Stimulated activated CD4-positive, alpha-beta T cell treated with anti-CD3 and anti-CD28 coated beads, Interleukin-4, amount 100 ng/mL, for 4 hours (primary cell): ENCODE data around the gene RXYLT1.
"Not testable (repeated sequence)": the region's sequence is repeated elsewhere in the genome, so short reads cannot be mapped to it uniquely, and the experiment has no call there.

Experiments used
- DNase-seq, 2 experiments: peaks; one replicate each; pipeline ENCODE4 v3.0.0-alpha.2; 2020

RXYLT1 gene

DNA sequence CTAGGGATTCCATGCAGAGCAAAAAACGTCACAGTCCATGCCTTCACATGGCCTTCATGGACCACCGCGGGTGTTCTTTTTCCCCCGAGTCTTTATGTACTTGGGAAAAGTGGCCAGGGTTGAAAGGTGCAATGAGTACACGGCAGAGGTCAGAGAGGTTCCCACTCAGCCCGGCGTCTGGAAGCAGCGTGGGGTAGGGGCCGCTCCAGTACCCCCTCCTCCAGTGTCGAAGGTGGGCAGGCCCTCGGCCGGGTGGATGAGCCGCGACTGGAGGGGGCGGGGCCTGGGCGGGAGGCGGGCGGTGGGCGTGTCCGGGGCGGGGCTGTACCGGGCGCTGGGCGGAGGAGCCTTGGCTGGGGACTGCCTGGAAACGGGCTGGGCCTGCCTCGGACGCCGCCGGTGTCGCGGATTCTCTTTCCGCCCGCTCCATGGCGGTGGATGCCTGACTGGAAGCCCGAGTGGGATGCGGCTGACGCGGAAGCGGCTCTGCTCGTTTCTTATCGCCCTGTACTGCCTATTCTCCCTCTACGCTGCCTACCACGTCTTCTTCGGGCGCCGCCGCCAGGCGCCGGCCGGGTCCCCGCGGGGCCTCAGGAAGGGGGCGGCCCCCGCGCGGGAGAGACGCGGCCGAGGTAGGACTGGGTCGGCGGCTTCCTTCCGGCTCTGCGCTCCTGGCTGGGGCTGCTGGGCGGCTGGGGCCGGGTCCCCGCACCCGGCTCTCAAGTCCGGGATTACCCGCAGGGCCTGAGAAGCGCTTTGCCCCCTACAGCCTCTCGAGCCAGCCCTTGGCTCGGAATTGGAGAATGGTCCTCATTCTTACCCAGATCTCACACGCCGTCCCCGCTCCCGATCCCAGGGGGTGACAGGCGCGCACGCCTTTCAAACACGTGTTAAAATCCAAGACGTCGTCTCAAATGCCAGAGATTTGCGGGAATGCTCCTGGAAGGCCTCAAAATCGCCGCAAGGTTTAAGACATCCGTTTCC, at the start of gene RXYLT1:
Gene RXYLT1, plus strand, starts transcription at position 412 of the 984 bp plus-strand sequence. Its CDS starts 52 bp downstream, at position 464.
- peak; percentile 76 to 86 for DNase-seq

DNA sequence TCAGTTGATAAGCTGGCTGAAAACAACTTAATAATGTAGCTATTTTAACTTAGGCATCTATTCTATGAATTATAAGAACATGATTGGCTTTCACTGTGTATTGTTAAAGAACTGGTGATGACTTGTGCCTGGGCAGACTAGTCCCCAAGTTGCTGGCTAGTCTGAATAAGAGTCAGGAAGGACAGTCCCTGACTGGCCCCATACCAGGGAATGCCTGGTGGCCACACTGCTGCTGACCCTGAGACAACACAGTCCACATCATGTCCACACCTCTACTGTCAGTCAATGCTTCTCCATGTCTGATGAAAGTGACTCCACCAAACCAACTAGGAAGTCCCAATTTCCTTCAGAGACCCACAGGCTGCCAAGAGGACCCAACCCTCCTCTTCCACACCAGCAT, 46.9 kb upstream of the RXYLT1 start:
- not testable (repeated sequence) for DNase-seq

DNA sequence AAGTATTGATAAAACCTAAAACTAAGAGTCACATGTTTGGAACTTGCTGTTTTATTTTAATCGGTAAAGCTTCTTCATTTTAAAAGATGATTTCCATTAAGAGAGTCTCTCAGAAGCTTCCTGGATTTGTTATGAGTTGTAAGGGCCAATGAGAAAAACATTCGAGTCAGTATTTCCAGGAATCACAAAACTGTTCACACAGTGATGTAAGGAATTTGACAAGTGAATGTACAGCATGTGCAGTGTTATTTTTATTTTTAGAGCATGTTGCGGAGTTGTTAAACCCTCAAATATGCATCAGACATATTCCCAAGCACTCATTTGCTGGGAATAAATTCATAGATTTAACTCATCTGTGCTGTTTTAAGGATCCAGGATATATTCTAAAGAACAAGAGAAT, 46.1 kb upstream of the RXYLT1 start:
- not testable (repeated sequence) for DNase-seq

DNA sequence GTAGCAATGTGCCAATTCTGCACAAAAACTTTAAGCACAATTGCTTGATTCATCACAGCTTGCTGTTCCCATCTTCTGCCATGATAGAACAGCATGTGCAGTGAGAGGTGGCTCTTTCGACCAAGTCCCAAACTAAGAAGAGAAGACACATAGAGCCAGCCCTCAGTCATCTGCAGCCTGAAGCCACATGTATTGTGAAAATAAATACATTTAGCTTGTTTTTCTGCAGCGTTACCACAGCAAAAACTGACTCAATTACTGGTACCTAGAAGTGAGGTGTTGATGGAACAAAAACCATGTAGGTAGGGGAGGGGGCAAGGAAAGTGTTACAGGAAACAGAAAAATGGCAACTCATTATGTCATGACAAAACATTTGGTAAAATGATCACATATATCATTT, 39.2 kb upstream of the RXYLT1 start:
- not testable (repeated sequence) for DNase-seq

GRCh38 chr12:63741431-63741830, 38.3 kb upstream of the RXYLT1 start:
- not testable (repeated sequence) for DNase-seq

- not testable (repeated sequence) for DNase-seq
These were observed 35.6 kb upstream of the RXYLT1 start for GRCh38 chr12:63744110-63744509.

GRCh38 chr12:63746470-63746869, 33.2 kb upstream of the RXYLT1 start:
- DNase-seq: not testable (repeated sequence)

DNA sequence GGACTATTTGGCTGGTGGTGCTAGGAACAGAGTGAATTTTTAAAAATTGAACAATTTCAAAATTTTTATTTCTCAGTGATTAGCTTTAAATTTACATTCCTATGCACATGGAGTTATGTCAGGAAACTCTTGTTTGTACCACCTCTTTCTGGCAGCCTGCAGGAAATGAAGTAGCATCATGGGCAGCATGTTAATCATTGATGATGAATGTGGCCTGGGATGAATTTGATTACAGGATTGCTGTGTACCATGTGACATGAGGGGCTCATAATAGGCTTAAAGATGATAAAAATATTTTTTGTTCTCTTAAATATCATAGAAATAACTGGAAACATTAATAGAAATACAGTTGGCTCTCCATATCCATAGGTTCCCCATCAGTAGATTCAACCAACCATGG, 32.6 kb upstream of the RXYLT1 start:
- DNase-seq: not testable (repeated sequence)

GRCh38 chr12:63747553-63747952, 32.2 kb upstream of the RXYLT1 start:
- DNase-seq: no peak

- DNase-seq: no peak
These were observed 27.4 kb upstream of the RXYLT1 start for GRCh38 chr12:63752283-63752682.

GRCh38 chr12:63752841-63753240, 26.9 kb upstream of the RXYLT1 start:
- no peak for DNase-seq

GRCh38 chr12:63753743-63754142, 26.0 kb upstream of the RXYLT1 start:
- DNase-seq: no peak

DNA sequence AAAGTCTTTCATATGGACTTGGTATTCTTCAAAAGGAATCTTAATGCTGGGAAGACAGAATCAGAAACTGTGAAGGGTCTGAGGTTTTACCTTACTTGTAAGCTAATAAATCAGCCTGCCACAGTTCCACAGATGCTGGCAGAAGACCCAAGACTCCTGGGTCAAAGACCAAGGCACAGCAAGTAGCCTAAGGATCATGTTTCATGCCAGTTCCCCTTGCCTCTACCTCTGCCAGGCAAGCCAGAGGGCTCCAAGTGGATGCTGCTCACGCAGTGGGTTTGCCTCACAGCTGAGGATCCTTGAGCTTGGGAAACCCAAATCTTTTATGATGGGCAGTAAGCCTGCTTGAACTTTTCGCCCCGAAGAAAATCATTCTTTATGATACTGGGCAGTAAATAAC, 15.2 kb upstream of the RXYLT1 start:
- DNase-seq: no peak

DNA sequence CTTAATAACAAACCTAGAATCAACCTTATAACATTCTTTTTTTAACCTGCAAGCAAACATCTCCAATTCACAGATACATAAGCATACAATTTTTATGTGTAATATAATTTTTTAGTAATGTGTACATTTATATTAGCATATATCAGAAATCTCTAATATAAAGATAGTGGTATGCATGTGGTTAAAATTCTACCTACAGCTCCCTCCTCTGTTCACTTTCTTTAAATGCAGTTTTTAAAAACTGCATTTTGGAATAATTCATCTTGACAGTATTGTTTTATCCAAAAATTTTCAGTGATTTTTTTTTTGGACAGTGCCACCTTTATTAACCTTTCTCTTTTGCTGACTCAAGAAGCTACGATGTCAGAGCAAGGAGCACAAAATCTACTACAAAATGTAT, 13.2 kb upstream of the RXYLT1 start:
- DNase-seq: no peak

DNA sequence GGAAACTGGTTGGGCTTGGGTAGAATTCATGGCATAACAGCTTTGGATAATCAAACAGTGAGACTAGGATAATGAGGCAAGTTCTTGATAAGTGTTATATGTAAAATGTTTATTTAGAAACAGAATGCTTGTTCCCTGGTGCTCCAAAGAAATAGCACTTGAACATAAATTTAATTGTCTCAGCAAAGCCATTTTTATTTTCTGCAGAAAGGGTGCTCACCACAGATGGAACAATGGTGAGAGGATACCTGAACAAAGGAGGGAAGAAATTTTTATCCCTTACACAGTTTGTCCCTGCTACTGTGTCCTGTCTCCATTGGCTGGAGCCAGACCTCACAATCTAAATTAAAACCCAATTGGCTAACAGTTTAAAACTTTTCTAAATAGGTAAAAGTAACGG, 9.3 kb upstream of the RXYLT1 start:
- DNase-seq: no peak

DNA sequence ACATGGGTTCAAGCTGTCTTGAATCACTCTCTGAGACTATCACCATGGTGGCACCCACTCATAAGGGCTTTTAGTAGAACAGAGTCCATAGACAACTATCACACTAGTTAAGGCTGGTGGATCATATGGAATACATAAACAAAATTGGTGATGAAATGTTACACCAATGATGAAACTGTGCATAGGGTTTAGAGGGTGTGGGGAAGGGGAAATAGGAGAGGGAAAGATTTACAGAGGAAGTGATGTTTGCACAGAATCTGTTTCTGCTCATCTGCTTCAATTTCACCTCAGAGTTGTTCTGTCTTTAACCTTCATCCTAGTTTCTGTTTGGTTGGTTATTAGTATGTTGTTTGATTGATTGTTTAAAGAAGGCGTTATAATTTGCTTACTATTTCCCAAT, 2.4 kb upstream of the RXYLT1 start:
- no peak for DNase-seq

DNA sequence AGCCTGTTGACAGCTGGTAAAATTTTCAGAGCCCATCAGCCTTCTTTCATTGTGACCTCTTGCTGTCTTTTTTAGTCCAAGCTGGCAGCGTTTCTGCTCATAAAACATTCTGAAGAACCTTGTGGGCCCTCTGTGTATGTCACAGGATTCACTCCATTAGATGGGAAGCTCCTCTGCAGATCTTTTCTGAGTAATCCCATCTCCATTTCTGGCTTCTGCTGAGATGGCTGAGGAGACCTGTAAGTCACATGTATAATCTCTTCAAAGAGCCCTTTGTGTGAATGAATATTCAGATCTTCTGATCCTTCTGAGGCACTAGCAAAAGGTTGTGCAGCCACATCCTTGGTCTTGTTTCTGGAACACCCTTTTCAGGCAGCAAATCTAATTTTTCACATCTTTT, 2.8 kb downstream of the RXYLT1 start:
- DNase-seq: no peak

DNA sequence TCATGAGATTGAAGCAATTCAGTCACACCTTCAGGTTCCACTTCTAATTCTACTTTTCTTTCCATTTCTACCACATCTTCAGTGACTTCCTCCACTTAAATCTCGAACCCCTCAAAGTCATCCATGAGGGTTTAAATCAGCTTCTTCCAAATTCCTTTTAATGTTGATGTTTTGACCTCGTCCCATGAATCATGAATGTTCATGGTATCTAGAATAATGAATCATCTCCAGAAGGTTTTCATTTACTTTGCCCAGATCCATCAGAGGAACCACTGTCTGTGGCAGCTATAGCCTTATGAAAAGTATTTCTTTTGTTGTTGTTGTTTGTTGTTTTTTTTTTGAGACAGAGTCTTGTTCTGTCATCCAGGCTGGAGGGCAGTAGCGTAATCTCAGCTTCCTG, 7.6 kb downstream of the RXYLT1 start:
- DNase-seq: no peak

GRCh38 chr12:63790608-63790945, 10.9 kb downstream of the RXYLT1 start:
- DNase-seq: no peak

- DNase-seq: no peak
These were observed 12.6 kb downstream of the RXYLT1 start for GRCh38 chr12:63792338-63792737.

GRCh38 chr12:63795032-63795687, 15.5 kb downstream of the RXYLT1 start:
- DNase-seq: no peak

GRCh38 chr12:63795944-63796343, 16.2 kb downstream of the RXYLT1 start:
- DNase-seq: no peak

GRCh38 chr12:63802012-63802608, 22.4 kb downstream of the RXYLT1 start:
- no peak for DNase-seq

DNA sequence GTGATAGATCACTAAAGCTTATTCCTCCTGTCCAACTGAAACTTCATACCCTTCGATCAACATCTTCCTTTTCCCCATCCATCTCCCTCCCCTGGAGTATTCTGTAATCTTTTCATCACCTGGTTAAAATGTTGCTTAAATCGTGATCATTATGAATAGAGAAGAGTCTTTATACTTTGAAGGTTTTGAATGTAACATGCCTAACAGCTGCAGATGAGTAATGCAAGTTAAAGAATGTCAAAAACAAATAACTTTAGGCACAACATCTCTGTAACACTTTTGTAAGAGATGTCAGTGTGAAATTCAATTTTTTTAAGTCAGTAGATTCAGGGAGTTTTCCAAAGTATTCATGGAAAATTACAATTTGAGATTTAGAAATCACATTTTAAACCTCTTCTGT, 25.0 kb downstream of the RXYLT1 start:
- DNase-seq: no peak
